ENCODE measurements around the gene PARD3. TPM values are rescaled to one million over a fixed set of nuclear protein-coding genes. Genes with fewer than 3 reads are reported as not detected.

PARD3 gene
- total RNA-seq, 4 donors from 2014 or later = 30.9 to 54.6 (median 40.0) TPM

- no peak for DNase-seq (ENCODE audit: low spot score)
- no peak for TF ChIP-seq CTCF (IDR thresholded peaks at IDR 0.05)
- ATAC-seq (ENCODE audit: low FRiP score) = no peak
Observed at GRCh38 chr10:34544400-34544799, 270.7 kb downstream of the PARD3 start.

GRCh38 chr10:34543716-34544115 lies 271.4 kb downstream of the PARD3 start:
- DNase-seq (ENCODE audit: low spot score) (no peak), ATAC-seq (ENCODE audit: low FRiP score) (no peak)
- TF ChIP-seq CTCF (IDR thresholded peaks at IDR 0.05) = no peak

GRCh38 chr10:34540492-34540891 lies 274.6 kb downstream of the PARD3 start:
- ATAC-seq (ENCODE audit: low FRiP score) (no peak), DNase-seq (ENCODE audit: low spot score) (no peak)
- TF ChIP-seq CTCF (IDR thresholded peaks at IDR 0.05) = no peak

GRCh38 chr10:34539533-34540315 lies 275.4 kb downstream of the PARD3 start:
- no peak for TF ChIP-seq CTCF (IDR thresholded peaks at IDR 0.05)
- no peak for ATAC-seq (ENCODE audit: low FRiP score)

GRCh38 chr10:34538281-34538829 lies 276.7 kb downstream of the PARD3 start:
- no peak for TF ChIP-seq CTCF (IDR thresholded peaks at IDR 0.05)
- DNase-seq (ENCODE audit: low spot score) (no peak), ATAC-seq (ENCODE audit: low FRiP score) (no peak)

More at GRCh38 chr10:34539533-34540315, 275.4 kb downstream of the PARD3 start:
- no peak for DNase-seq (ENCODE audit: low spot score)

GRCh38 chr10:34537629-34538231 lies 277.4 kb downstream of the PARD3 start:
- DNase-seq (ENCODE audit: low spot score) (no peak), ATAC-seq (ENCODE audit: low FRiP score) (no peak)
- no peak for TF ChIP-seq CTCF (IDR thresholded peaks at IDR 0.05)
